GM18499 (cell line): ENCODE data around the gene GRHL1.

Experiments used
- ATAC-seq: cut with Tn5 transposase; IDR thresholded peaks from one replicate; pipeline ENCODE4 v1.9.1; 2021; ENCODE audit warnings: moderate number of reproducible peaks; ENCODE audit not compliant: insufficient read depth, unreplicated experiment

GRHL1 gene

DNA sequence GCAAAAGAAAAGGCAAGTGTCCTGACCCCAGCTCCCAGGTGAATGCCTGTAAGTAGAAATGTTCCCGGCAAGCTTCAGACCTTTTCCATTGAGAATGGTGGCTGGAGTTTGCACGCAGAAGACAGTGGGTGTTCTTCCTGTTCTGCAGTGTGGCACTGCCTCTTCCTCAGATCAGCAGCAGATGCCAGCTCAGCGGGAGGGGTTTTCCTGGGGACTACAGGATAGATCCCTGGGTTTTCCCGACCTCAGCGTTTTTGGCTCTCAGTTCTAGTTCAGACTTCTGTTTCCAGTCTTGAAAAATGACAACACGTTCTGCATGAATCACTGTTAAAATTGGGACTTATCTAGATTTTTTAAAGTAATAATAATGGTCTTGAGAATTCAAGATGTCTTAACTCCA is 39.2 kb downstream of the GRHL1 start:
- no peak for ATAC-seq

DNA sequence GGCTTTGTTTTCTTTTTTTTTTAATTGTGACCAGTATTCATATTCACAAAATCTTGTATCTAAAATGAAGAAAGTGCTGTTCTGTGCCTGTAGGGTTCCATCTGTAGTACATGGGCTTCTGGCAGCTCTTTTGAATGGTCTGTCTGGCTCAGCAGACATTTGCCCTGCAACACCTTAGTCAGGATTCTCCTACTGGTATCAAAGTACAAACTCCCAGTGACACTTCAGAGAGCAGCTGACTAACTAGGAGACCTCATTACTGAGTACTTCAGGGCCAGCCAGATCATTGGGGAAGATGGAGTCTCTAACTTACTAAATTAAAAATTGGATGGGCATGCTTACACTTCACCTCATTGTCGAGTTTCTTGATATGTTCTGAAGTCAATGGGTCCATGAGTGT is 39.7 kb downstream of the GRHL1 start:
- no peak for ATAC-seq

DNA sequence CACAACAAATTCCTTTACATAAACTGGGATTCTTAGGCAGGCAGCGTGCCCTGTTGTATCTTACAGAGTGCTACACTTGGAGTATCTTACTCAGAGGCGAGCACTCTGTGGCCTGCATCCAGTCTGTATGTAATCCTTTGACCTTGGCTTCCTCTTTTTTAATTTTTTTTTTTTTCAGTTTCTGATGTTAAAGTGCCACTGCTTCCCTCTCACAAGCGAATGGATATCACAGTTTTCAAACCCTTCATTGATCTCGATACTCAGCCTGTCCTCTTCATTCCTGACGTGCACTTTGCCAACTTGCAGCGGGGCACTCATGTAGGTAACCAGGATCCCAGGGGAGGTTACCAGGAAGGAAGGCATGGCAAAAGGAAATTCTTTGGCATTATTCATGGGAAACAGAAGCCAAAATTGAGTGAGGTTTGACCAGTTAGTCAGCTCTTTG is 40.4 kb downstream of the GRHL1 start:
- ATAC-seq: no peak

DNA sequence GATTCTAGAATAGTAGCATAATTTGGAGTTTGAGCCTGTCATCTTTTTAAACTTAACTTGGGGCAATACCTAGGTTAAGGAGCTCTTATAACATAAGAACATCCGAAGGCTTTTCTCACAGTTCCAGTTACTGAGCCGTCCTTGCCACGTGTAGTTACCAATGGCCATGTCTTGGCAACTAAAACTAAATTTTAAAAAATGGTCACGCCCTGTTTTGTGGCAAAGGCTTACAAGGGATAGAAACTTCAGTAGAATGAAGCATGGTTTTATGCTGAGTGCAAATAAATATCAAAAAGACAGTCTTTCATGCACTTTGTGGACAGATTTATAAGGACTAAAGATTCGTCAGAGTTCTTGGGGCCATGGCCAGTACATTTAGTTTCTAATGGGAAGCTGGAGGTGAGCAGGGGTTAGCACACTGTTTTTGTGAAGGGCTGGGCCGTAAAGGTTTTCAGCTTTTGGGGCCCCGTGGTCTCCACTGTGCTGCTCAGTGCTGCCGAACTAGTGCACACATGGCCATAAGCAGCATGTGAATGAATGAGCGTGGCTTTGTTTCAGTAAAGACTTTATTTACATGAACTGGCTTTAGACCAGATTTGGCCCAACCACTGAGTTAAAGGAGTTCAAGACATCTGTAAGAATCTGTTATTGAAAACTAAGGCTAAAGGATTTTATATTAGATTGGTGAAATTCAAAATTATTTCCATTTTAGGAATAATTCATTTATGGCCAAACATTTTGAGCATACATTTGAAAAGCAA is 41.1 kb downstream of the GRHL1 start:
- no peak for ATAC-seq

DNA sequence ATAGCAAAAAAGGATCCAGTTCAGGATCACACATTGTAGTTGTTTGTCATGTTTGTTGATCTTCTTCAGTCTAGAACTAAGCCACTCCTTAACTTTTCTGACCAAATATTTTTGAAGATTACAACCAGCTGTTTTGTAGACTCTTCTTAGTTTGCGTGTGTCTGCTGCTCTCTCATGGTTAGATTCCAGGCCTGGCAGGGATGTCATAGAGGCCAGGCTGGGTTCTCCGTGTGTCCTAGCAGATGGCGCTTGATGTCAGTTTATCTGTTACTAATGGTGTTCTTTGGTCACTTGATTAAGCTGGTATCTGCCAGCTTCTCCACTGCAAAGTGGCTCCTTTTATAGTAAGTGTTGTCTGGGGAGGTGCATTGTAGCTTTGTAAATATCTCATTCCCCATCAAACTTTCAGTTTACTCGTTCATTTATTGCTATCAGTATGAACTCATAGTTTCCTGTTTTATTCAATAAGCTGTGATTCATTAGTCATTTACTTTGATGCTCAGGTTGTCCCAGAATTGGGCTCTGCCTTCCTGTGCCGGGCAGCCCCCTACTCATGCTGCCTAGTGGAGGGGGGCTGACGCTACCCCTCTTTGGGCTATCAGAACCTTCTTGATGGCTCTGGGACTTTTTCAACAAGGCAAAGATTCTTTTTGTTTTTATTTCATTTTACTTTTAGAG is 42.1 kb downstream of the GRHL1 start:
- ATAC-seq: no peak

DNA sequence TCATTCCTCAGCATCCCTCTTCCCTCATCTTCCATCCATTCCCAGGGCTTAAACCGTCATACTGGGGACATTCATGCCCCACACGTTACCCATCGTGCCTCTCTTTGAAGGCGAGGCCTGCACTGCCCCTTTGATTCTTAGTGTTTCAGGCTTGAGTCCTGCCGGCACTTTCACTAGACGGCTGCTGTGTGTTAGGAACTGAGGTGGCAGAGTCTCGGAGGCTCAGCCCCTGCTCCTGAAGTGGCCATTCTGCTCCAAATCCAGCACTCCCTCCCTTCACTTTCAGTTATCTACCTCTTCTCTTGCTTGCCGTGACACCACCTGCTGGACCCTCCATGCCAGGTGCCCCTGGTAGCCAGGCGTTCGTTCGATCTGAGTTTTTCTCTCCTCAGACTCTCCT is 43.0 kb downstream of the GRHL1 start:
- no peak for ATAC-seq

DNA sequence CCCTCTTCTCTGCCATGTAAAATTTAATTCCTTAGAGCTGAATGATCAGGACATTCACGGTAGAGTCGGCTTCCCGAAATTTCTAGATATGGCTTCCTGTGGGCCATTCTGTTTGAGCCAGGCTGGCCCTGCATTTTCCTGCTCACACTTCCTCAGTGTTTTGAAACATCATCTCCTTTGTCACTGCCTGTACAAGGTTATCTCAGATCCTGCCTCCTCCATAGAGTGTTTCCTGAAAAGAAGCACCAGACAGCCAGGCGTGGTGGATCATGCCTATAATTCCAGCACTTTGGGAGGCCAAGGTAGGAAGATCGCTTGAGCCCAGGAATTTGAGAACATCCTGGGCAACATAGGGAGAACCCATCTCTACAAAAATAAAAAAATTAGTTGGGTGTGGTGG is 43.6 kb downstream of the GRHL1 start:
- no peak for ATAC-seq

DNA sequence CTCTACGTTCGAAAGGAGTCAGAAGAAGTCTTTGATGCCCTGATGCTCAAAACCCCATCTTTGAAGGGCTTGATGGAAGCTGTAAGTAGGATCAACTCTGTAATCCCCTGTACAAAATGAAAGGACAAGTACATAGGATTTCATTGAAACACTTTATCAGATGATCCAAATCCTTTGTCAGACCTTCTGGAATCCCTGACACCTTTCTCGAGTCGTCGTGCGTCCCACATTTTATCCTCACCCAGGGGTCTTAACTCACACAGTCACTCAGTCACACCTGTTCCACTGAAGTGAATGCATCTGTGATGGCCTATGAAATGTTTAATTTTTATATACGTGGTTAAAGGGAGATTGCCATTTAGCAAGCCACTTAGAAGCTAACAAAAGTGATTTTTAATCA is 44.8 kb downstream of the GRHL1 start:
- ATAC-seq: no peak

DNA sequence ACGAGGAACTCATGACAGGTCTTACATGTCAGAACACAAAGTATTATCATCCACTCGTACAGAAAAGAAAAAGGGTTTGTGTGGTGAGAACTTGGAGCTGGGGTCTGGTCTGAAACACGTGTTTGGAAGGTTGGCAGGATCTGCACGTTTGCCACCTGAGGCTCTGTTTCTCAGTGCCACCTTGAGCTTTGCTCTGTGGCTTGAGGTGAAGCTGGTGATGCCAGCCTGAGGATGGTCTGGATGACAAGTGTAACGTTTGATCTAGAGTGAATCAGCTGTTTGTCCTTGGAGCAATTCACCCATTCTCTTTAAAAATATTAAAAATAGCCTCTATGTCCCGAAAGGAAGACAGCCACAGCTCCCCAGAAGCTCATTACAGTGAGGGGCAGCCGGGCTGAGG is 46.4 kb downstream of the GRHL1 start:
- ATAC-seq: no peak

DNA sequence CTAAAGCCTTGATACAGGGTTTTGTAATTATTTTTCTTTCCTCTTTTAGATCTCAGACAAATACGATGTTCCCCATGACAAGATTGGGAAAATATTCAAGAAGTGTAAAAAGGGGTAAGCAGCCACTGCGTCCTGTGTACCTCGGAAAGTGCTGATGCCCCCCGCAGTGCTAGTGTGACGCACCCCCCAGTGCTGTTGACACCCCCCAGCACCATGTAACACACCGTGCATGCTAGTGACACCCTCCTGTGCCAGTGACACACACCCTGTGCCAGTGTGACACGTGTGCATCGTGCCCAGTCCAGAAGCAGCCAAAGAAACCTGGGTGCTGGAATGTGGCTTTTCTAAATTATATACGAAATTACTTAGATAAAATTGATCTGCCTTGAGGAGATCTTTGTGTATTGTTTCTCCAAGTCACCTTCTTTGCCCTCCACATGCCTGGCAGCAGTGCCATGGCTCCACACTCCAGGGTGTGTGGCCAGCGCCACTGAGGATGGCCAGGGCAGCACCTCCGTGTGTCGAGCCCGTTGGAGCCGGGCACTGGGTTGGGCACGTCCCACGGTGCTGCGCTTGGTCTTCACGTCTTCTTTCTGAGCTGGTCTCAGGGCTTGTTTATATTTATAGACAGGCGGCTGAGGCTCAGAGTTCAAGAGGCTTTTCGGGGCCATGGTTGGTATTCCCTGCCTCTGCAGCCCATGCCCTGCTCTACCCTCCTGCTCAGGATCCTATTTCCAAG is 47.6 kb downstream of the GRHL1 start:
- ATAC-seq: no peak

DNA sequence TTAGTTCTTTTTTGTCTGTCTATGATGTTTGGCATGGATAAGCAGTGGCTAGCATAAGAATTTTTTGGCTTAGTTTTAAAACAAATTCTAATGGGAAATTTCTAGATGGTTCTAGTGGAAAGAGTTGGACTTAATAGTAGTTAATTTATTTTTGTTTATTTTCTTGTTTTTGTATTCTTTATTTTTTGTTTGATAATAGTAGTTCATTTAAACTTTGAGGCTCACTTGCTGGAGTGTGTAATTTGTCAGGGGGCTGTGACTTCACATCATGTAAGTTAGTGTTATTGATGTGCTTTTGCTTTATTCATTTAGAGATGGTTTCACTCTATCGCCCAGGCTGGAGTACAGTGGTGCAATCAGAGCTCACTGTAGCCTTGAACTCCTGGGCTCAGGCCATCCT is 48.2 kb downstream of the GRHL1 start:
- ATAC-seq: no peak

DNA sequence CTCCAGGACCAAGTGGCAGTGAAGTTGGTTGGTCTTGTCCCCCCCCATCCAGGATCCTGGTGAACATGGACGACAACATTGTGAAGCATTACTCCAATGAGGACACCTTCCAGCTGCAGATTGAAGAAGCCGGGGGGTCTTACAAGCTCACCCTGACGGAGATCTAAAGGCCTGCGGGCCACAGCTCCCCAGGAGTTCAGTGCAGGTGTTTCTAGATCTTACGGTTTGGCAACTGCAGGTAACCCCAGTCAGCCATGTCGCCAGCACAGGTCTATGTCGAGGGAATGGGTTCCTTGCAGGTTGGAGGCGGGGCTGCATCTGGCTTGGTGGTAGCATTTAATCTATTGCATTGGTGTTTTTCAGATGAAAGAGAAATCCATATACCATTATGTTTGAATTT is 49.0 kb downstream of the GRHL1 start:
- ATAC-seq: no peak

DNA sequence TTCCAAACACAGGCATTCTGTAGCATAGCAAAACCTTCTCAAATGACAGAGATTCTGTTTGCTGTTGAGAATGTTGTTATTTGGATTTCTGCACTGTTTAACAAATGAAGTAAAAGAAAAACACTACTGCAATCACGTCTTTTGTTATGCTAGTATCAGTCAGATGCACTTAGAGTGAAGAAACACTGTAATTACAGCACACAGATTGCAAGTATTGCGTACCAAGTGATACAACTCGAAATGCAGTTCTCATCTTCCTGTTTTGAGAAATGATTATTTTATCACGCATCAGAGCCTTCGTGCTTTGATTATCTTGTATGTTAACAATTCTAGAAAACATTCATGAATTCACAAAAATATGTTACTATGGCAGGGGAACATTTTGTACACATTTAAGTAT is 50.1 kb downstream of the GRHL1 start:
- ATAC-seq: no peak

DNA sequence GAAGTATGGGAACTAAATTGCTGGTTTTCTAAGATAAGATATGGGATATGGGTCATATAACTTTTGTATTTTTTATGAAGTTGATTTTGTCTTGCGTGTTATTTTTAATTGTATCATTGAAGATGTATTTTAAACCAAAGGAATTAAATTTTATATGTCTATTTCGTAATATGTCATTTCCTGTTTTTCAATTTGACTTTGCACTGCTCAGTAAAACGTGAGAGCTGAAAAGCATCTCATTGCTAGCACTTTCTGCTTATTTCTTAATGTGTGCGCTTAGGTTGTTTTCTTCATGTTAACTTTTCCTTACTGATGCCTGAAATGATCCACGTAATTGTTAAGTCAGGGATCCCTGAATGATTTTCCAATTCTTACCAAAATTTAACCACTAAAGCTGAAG is 50.6 kb downstream of the GRHL1 start:
- no peak for ATAC-seq

DNA sequence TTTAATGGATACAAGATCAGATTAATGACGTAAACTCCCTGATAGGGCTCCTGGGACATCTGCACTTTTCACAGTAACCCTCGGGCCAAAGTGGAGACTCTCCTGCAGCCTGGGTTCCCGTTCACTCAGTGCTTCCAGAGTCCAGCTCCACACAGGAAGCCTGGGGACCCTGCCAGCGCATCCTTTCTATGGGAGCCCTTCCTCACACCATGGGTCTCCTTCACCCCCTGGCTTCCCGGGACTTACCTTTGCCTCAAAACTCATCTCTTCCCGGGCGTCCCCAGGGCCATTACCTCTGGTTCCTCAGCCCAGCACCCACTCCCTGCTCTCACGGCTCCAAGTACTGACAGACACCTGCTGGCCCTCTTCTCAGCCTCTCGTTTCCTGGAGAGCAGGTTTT is 51.2 kb downstream of the GRHL1 start:
- no peak for ATAC-seq

DNA sequence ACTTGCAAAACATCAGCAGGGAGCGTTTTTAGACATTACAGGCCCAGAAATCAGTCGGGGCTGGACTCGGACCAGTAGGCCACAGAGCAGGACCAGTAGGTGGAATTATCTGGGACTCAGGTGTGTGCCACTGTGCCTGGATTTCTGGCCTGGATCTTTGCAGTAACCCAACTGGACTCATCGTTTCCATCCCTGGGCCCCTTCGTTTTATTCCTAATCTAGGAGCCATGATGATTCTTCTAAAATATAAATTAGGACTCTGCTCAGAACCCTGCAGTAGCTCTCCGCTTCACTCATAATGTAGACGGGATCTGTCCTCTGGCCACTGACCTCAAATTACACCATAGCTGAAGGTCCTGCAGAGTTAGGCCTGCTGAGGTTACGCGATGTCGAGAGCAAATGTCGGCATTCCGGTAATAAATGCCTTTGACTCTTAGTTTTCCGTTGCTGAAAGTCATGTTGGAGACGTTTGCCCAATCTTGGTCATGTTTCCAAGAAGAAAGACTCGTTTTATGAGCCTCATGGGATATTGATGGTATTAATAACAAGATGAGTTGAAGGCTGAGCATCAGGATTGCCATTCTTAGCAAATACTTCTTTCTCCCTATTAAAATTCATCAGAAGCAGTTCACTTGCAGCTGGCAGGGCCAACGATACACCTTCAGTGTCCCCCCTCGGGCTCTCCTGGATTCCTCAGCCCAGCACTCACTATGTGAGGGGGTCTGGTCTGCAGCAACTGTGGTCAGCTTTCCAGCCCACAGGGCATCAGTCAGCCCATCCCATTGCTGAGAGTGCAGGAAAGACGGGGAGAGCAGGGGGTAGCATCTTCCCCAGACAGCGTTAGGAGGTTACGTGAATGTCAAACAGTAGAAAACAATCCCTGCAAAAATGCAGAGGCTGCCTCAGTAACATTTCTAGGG is 52.0 kb downstream of the GRHL1 start:
- ATAC-seq: no peak

DNA sequence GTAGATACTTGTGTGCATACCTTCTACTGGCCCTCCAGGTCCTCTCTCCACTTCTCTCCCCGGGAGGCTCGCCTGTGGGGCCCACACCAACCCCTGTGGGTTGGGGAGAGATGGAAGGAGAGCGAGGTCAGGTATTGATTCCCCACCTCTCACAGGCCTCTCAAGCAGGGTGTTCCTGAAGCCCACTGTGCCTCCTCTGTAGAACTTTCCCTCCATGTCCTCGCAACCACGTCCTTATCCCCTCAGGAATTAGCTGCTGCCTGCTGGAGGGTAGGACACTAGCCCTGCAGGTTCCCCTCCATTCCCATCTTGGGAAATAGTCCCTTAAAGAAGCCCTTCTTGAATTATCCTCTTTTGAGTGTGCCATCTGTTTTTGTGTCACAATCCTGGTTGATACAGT is 52.9 kb downstream of the GRHL1 start:
- ATAC-seq: no peak

DNA sequence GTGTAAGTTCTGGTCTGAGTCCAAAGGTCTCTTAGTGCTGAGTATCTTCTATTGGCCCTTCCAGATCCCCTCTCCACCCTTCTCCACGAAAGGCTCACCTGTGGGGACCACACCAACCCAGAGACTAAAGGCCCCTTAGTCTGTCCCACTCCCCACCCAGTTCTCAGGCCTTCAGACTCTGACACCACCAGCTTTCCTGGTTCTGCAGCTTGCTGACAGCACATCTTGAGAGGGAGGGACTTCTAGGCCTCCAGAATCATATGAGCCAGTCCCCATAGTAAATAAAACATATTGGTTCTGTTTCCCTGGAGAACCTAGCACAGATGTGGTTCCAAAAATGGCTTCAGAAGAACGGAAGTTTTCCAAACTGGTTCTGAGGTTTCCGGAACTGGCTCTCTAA is 53.3 kb downstream of the GRHL1 start:
- no peak for ATAC-seq

DNA sequence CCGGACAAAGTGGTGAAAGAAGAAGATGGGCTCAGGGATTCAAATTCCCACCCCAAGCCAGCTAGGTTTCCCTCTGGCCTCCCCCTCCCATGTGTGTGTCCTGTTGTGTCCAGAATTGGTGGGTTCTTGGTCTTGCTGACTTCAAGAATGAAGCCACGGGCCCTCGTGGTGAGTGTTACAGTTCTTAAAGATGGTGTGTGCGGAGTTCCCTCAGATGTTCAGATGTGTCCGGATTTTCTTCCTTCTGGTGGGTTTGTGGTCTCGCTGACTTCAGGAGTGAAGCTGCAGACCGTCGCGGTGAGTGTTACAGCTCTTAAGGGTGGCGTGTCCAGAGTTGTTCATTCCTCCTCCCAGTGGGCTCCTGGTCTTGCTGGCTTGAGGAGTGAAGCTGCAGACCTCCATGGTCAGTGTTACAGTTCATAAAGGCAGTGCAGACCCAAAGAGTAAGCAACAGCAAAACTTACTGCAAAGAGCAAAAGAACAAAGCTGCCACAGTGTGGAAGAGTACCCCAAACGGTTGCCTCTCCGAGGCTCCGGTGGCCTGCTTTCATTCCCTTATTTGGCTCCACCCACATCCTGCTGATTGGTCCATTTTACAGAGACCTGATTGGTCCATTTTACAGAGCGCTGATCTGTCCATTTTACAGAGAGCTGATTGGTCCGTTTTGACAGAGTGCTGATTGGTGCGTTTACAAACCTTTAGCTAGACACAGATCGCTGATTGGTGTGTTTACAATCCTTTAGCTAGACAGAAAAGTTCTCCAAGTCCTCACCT is 54.2 kb downstream of the GRHL1 start:
- no peak for ATAC-seq
